HepG2 (cell line): Measurements from ENCODE around the gene GPER1. TPM values are rescaled to one million over a fixed set of nuclear protein-coding genes. Genes with fewer than 3 reads are reported as not detected.

Source experiments
- ATF7 ChIP-seq, 2 experiments: fragments of 450-650 bp in 1 of 2; sonication (generic) in 1 of 2; formaldehyde crosslinking in 1 of 2; IDR thresholded peaks; 2 replicates each; pipeline versions ENCODE4 v1.4.0 to v1.6.1; 2016 to 2020; ENCODE audit warnings: antibody characterized with exemption in 1 of 2, mild to moderate bottlenecking in 1 of 2, missing genetic modification reagents in 1 of 2
- ELF3 ChIP-seq: IDR thresholded peaks from 2 replicates; pipeline ENCODE4 v1.6.1; 2016; ENCODE audit warnings: missing genetic modification reagents, missing compliant biosample characterization
- LCORL ChIP-seq, 2 experiments: fragments of 450-650 bp in 1 of 2; sonication (generic) in 1 of 2; formaldehyde crosslinking in 1 of 2; IDR thresholded peaks; 2 replicates each; pipeline versions ENCODE4 v1.5.0 to v1.6.1; 2017 to 2020; ENCODE audit warnings: antibody characterized with exemption in 1 of 2, missing genetic modification reagents in 1 of 2
- SALL1 ChIP-seq: sonication (generic); formaldehyde crosslinking; IDR thresholded peaks from 2 replicates; pipeline ENCODE4 v1.8.0; 2022; ENCODE audit warnings: mild to moderate bottlenecking, missing genetic modification reagents
- SKIL ChIP-seq: sonication (generic); formaldehyde crosslinking; IDR thresholded peaks from 2 replicates; pipeline ENCODE4 v1.8.0; 2022; ENCODE audit warnings: missing genetic modification reagents, mild to moderate bottlenecking, moderate library complexity, borderline replicate concordance
- SP1 ChIP-seq, 2 experiments: fragments of 450-650 bp in 1 of 2; sonication (generic) in 1 of 2; formaldehyde crosslinking in 1 of 2; IDR thresholded peaks; 2 replicates each; pipeline versions ENCODE4 v1.4.0 to v1.6.1; 2016 to 2020; ENCODE audit warnings: missing genetic modification reagents in 1 of 2
- TEAD3 ChIP-seq: optimal IDR thresholded peaks from 2 replicates; pipeline ENCODE3; 2016; ENCODE audit warnings: borderline replicate concordance
- TFDP1 ChIP-seq: IDR thresholded peaks from 2 replicates; pipeline ENCODE4 v1.6.1; 2016; ENCODE audit warnings: missing compliant biosample characterization, missing genetic modification reagents, borderline replicate concordance
- ZBTB26 ChIP-seq: IDR thresholded peaks from 2 replicates; pipeline ENCODE4 v1.6.1; 2016; ENCODE audit warnings: missing compliant biosample characterization, missing genetic modification reagents, borderline replicate concordance
- ZFY ChIP-seq: sonication (generic); formaldehyde crosslinking; IDR thresholded peaks from 2 replicates; pipeline ENCODE4 v1.4.0; 2020; ENCODE audit warnings: missing genetic modification reagents
- ZNF24 ChIP-seq: fragments of 450-650 bp; IDR thresholded peaks from 2 replicates; pipeline ENCODE4 v1.6.1; 2017; ENCODE audit warnings: antibody characterized with exemption, mild to moderate bottlenecking
- ZNF746 ChIP-seq: sonication (generic); formaldehyde crosslinking; IDR thresholded peaks from 2 replicates; pipeline ENCODE4 v1.8.0; 2022; ENCODE audit warnings: mild to moderate bottlenecking, missing genetic modification reagents
- ZNF747 ChIP-seq: sonication (generic); formaldehyde crosslinking; IDR thresholded peaks from 2 replicates; pipeline ENCODE4 v1.8.1; 2023; ENCODE audit warnings: missing genetic modification reagents, mild to moderate bottlenecking, borderline replicate concordance
- ZUFSP ChIP-seq: sonication (generic); formaldehyde crosslinking; IDR thresholded peaks from 2 replicates; pipeline ENCODE4 v1.9.0; 2021; ENCODE audit warnings: missing genetic modification reagents, mild to moderate bottlenecking, borderline replicate concordance
- polyA plus RNA-seq, 8 experiments: library from polyadenylated mRNA; depleted of rRNA in 3 of 8; stranded (reverse) in 7 of 8; unstranded in 1 of 8; fragments of >200 nt; fragmentation: Illumina TruSeq in 4 of 8; extraction: Trizol in 4 of 8; gene quantifications; 2 replicates each; pipeline versions ENCODE4 v1.2.1 to v1.2.3, GENCODE V29; 2011 to 2016; ENCODE audit warnings: low read depth in 4 of 8, missing spikeins in 1 of 8, mixed read lengths in 1 of 8; ENCODE audit not compliant: insufficient read depth in 1 of 8
- total RNA-seq, 5 experiments: library from RNA; depleted of rRNA; stranded (reverse); fragments of >200 nt; fragmentation: Illumina TruSeq; extraction: Trizol; gene quantifications; 2 replicates each; pipeline ENCODE4 v1.2.3, GENCODE V29; 2016; ENCODE audit warnings: low read depth in 1 of 5
- TF ChIP-seq, protein P1 (sequence below): sonication (generic); formaldehyde crosslinking; IDR thresholded peaks from 2 replicates; pipeline ENCODE4 v1.8.0; 2022; ENCODE audit warnings: missing genetic modification reagents, mild to moderate bottlenecking, borderline replicate concordance
- TF ChIP-seq, protein P2 (sequence below): sonication (generic); formaldehyde crosslinking; IDR thresholded peaks from 2 replicates; pipeline ENCODE4 v1.5.0; 2020; ENCODE audit warnings: missing genetic modification reagents
- TF ChIP-seq, protein P3 (sequence below): sonication (generic); formaldehyde crosslinking; IDR thresholded peaks from 2 replicates; pipeline ENCODE4 v1.4.0; 2020; ENCODE audit warnings: missing genetic modification reagents, borderline replicate concordance

Gene GPER1
- total and polyA plus RNA-seq, 2 of the 13 experiments (the other 11 are each of a cell fraction or from before 2014, with no cell fraction given): 12.7 to 19.7 TPM

- TF ChIP-seq ATF7 (IDR thresholded peaks at IDR 0.05) (no peak), ATF7 (CRISPR knock-in tag; IDR thresholded peaks at IDR 0.05) (no peak), SP1 (IDR thresholded peaks at IDR 0.05) (no peak), SP1 (CRISPR knock-in tag; IDR thresholded peaks at IDR 0.05) (no peak), SKIL (CRISPR knock-in tag) (no peak), TFDP1 (CRISPR knock-in tag) (peak; percentile 23; the same call in 1 of the 2 replicates), ZNF746 (CRISPR knock-in tag) (no peak), ELF3 (CRISPR knock-in tag) (no peak), SALL1 (CRISPR knock-in tag) (0 out of 2 replicates have a peak, but pooled peaks have one; percentile 22), ZNF24 (no peak), LCORL (IDR thresholded peaks at IDR 0.05) (no peak), LCORL (CRISPR knock-in tag; IDR thresholded peaks at IDR 0.05) (no peak), ZUFSP (CRISPR knock-in tag) (no peak), ZBTB26 (no peak), ZFY (0 out of 2 replicates have a peak, but pooled peaks have one; percentile 34), ZNF747 (CRISPR knock-in tag) (0 out of 2 replicates have a peak, but pooled peaks have one; percentile 33), TEAD3 (peak; percentile 29)
- TF ChIP-seq, protein P1, sequence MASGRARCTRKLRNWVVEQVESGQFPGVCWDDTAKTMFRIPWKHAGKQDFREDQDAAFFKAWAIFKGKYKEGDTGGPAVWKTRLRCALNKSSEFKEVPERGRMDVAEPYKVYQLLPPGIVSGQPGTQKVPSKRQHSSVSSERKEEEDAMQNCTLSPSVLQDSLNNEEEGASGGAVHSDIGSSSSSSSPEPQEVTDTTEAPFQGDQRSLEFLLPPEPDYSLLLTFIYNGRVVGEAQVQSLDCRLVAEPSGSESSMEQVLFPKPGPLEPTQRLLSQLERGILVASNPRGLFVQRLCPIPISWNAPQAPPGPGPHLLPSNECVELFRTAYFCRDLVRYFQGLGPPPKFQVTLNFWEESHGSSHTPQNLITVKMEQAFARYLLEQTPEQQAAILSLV: no peak
- TF ChIP-seq, protein P2, sequence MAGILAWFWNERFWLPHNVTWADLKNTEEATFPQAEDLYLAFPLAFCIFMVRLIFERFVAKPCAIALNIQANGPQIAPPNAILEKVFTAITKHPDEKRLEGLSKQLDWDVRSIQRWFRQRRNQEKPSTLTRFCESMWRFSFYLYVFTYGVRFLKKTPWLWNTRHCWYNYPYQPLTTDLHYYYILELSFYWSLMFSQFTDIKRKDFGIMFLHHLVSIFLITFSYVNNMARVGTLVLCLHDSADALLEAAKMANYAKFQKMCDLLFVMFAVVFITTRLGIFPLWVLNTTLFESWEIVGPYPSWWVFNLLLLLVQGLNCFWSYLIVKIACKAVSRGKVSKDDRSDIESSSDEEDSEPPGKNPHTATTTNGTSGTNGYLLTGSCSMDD (CRISPR knock-in tag): no peak
- TF ChIP-seq, protein P3, sequence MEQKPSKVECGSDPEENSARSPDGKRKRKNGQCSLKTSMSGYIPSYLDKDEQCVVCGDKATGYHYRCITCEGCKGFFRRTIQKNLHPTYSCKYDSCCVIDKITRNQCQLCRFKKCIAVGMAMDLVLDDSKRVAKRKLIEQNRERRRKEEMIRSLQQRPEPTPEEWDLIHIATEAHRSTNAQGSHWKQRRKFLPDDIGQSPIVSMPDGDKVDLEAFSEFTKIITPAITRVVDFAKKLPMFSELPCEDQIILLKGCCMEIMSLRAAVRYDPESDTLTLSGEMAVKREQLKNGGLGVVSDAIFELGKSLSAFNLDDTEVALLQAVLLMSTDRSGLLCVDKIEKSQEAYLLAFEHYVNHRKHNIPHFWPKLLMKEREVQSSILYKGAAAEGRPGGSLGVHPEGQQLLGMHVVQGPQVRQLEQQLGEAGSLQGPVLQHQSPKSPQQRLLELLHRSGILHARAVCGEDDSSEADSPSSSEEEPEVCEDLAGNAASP (CRISPR knock-in tag): no peak
These were observed 47.1 kb upstream of the GPER1 start (continued) for GRCh38 chr7:1040790-1041189.
